ENCODE measurements around the gene OR10Z1.

DNA sequence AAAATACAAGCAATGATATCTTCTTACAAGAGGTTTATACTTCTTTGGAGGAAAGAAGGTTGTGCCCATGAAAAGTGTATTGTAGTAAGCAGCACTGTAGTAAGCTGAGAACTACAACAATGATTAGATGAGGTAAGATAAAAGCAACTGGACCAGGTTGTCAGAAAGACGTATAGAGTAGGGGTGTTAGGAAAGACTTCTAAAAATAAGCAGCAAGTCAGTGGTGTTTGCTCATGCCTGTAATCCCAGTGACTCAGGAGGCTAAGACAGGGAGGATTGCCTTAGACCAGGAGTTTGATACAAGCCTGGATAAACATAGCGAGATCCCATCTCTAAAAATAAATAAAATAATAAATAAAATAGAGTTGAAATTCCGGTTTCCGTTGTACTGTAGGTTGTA, 21.1 kb upstream of the OR10Z1 start:
- TF ChIP-seq POLR2A (IDR thresholded peaks at IDR 0.05) (no peak), EP300 (IDR thresholded peaks at IDR 0.05) (no peak), CTCF (IDR thresholded peaks at IDR 0.05) (no peak)
